B cell (primary cell): ENCODE results near the gene MED22. TPM values are rescaled to one million over a fixed set of nuclear protein-coding genes. Genes with fewer than 3 reads are reported as not detected.

Experiments
- ATAC-seq: fragments of 200-7000 bp; cut with Tn5 transposase; one replicate; pipeline ENCODE4 v1.10.0; 2021; ENCODE audit warnings: low read depth, mild to moderate bottlenecking, moderate number of reproducible peaks, moderate library complexity
- CTCF ChIA-PET: fragments of 350-600 bp; sonication (Branson Sonifier 250); formaldehyde crosslinking; loops from one replicate; lab custom pipeline; 2021; ENCODE audit warnings: antibody characterized with exemption, inconsistent platforms; lab: Charles Lee
- POLR2A ChIA-PET: fragments of 350-600 bp; sonication (Branson Sonifier 250); formaldehyde crosslinking; loops from one replicate; lab custom pipeline; 2021; ENCODE audit warnings: antibody characterized with exemption; lab: Charles Lee
- DNase-seq: peaks from one replicate; pipeline ENCODE4 v3.0.0; 2013
- H2AFZ ChIP-seq: 2 replicates; pipeline ENCODE4 v1.6.1; 2012; ENCODE audit warnings: mild to moderate bottlenecking, low read depth, low read length; ENCODE audit not compliant: insufficient read depth, poor library complexity, severe bottlenecking
- H3K27ac ChIP-seq, 2 donors: 1 replicate in 1 of 2; 2 replicates in 1 of 2; pipeline ENCODE4 v1.5.1; 2012 to 2013; ENCODE audit warnings: low read length in 2 of 2, mild to moderate bottlenecking in 2 of 2, moderate library complexity in 1 of 2
- H3K27me3 ChIP-seq, 4 experiments: fragments of 200-600 bp in 1 of 4; sonication (generic) in 1 of 4; replicated peaks in 1 of 4; 1 replicate in 2 of 4; 2 replicates in 2 of 4; pipeline versions ENCODE4 v1.6.1 to v1.7.0; 2013 to 2016; ENCODE audit warnings: low read length in 3 of 4, mild to moderate bottlenecking in 2 of 4, mixed read lengths in 1 of 4, moderate library complexity in 1 of 4; ENCODE audit not compliant: insufficient read depth in 4 of 4, control insufficient read depth in 3 of 4; ENCODE audit errors: control extremely low read depth in 1 of 4
- H3K36me3 ChIP-seq, 2 experiments: replicated peaks in 1 of 2; 1 replicate in 1 of 2; 2 replicates in 1 of 2; pipeline versions ENCODE4 v1.6.1 to v1.7.1; 2013; ENCODE audit warnings: low read length in 1 of 2; ENCODE audit not compliant: insufficient read depth in 2 of 2, control insufficient read depth in 1 of 2; ENCODE audit errors: control extremely low read depth in 1 of 2, extremely low read depth in 1 of 2
- H3K4me1 ChIP-seq, 2 donors: fragments of 200-600 bp in 1 of 2; sonication (generic) in 1 of 2; 1 replicate in 1 of 2; 2 replicates in 1 of 2; pipeline versions ENCODE4 v1.5.1 to v1.6.1; 2013 to 2017; ENCODE audit warnings: low read length in 2 of 2; ENCODE audit not compliant: control insufficient read depth in 2 of 2, insufficient read depth in 2 of 2
- H3K4me2 ChIP-seq: replicated peaks from 2 replicates; pipeline ENCODE3; 2012; ENCODE audit warnings: mild to moderate bottlenecking, low read depth, low read length; ENCODE audit not compliant: poor library complexity, severe bottlenecking
- H3K4me3 ChIP-seq, 5 experiments: fragments of 200-600 bp in 1 of 5; sonication (generic) in 1 of 5; 1 replicate in 3 of 5; 2 replicates in 2 of 5; pipeline versions ENCODE4 v1.5.1 to v1.7.0; 2011 to 2016; ENCODE audit warnings: low read length in 4 of 5, mild to moderate bottlenecking in 4 of 5, low read depth in 2 of 5, control low read depth in 1 of 5, moderate library complexity in 1 of 5; ENCODE audit not compliant: insufficient read depth in 1 of 5; ENCODE audit errors: control extremely low read depth in 1 of 5, extremely low read depth in 1 of 5
- H3K79me2 ChIP-seq: fragments of 200-600 bp; sonication (generic); one replicate; pipeline ENCODE4 v1.6.0; 2016; ENCODE audit warnings: low read length; ENCODE audit not compliant: control insufficient read depth, insufficient read depth
- H3K9ac ChIP-seq: fragments of 200-600 bp; sonication (generic); 2 replicates; pipeline ENCODE4 v1.6.1; 2017; ENCODE audit warnings: mild to moderate bottlenecking, low read length, moderate library complexity
- H3K9me3 ChIP-seq, 3 donors: one replicate each; pipeline versions ENCODE4 v1.6.1 to v1.7.1; 2013; ENCODE audit warnings: low read length in 2 of 3; ENCODE audit not compliant: control insufficient read depth in 2 of 3, insufficient read depth in 1 of 3; ENCODE audit errors: control extremely low read depth in 1 of 3
- H4K20me1 ChIP-seq: 2 replicates; pipeline ENCODE4 v1.6.0; 2012; ENCODE audit warnings: mild to moderate bottlenecking, low read length; ENCODE audit not compliant: insufficient read depth, control insufficient read depth, poor library complexity, severe bottlenecking
- H3K27ac Mint-ChIP-seq: one replicate; pipeline ENCODE4 v1.8.0; 2021; ENCODE audit warnings: mixed read lengths
- H3K27me3 Mint-ChIP-seq: one replicate; pipeline ENCODE4 v1.8.0; 2021; ENCODE audit warnings: mixed read lengths
- H3K4me1 Mint-ChIP-seq: one replicate; pipeline ENCODE4 v1.8.0; 2021; ENCODE audit warnings: mixed read lengths
- H3K4me3 Mint-ChIP-seq: one replicate; pipeline ENCODE4 v1.8.0; 2021; ENCODE audit warnings: mixed read lengths
- H3K9me3 Mint-ChIP-seq: one replicate; pipeline ENCODE4 v1.8.0; 2022; ENCODE audit warnings: mixed read lengths; ENCODE audit not compliant: insufficient read depth
- EZH2 ChIP-seq: IDR thresholded peaks from 2 replicates; pipeline ENCODE4 v1.6.1; 2012; ENCODE audit warnings: borderline replicate concordance, low read depth, mild to moderate bottlenecking, moderate library complexity, low read length; ENCODE audit not compliant: insufficient read depth, poor library complexity, severe bottlenecking
- WGBS: methylation state at CpG from one replicate; pipeline ENCODE4 v1.1.5; 2013; ENCODE audit warnings: missing lambda C conversion rate; ENCODE audit not compliant: insufficient coverage; 5-methylcytosine and 5-hydroxymethylcytosine counted together
- intact Hi-C: fragments of 100-400 bp; cut with micrococcal nuclease; formaldehyde crosslinking; loops from one replicate; pipeline ENCODE4 v1.10.0; 2022
- polyA plus RNA-seq: library from polyadenylated mRNA; depleted of rRNA; stranded (reverse); fragments of >200 nt; gene quantifications from 2 replicates; pipeline ENCODE4 v1.2.3, GENCODE V29; 2012
- total RNA-seq, 2 donors: library from RNA; stranded (reverse); fragments of 120-200 nt in 1 of 2; gene quantifications; 1 replicate in 1 of 2; 2 replicates in 1 of 2; pipeline versions ENCODE4 v1.2.3 to v1.2.4, GENCODE V29; 2013 to 2022
- TF ChIP-seq, protein P1 (sequence below): fragments of 200-600 bp; IDR thresholded peaks from one replicate; pipeline ENCODE4 v1.8.0; 2022; ENCODE audit warnings: antibody characterized with exemption, mild to moderate bottlenecking

The MED22 gene
- total and polyA plus RNA-seq, 2 donors (not counting 1 experiment from before 2014, with no cell fraction given), result 44.9 to 50.4 TPM

DNA sequence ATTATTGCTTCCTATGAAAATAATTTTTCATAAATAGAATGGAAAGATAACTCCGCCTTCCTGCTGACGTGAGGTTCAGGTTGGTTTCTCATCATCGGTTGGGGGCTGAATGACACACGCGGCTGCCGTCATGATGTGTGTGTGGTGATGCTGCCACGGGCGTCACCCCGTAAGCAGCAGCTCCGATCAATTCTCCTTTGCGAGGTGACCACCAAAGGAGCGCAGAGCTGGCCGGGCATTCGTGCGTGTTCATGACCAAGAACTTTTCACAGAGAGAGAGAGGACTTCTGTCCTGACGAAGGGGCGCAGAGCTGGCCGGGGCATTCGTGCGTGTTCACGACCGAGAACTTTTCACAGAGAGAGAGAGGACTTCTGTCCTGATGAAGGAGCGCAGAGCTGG is 42.2 kb downstream of the MED22 start:
- H3K9me3 ChIP-seq, result no peaks in the 10 kb centered on the region
- TF ChIP-seq, protein P1, sequence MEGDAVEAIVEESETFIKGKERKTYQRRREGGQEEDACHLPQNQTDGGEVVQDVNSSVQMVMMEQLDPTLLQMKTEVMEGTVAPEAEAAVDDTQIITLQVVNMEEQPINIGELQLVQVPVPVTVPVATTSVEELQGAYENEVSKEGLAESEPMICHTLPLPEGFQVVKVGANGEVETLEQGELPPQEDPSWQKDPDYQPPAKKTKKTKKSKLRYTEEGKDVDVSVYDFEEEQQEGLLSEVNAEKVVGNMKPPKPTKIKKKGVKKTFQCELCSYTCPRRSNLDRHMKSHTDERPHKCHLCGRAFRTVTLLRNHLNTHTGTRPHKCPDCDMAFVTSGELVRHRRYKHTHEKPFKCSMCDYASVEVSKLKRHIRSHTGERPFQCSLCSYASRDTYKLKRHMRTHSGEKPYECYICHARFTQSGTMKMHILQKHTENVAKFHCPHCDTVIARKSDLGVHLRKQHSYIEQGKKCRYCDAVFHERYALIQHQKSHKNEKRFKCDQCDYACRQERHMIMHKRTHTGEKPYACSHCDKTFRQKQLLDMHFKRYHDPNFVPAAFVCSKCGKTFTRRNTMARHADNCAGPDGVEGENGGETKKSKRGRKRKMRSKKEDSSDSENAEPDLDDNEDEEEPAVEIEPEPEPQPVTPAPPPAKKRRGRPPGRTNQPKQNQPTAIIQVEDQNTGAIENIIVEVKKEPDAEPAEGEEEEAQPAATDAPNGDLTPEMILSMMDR, result no peak
- TF ChIP-seq EZH2, result no peak
- DNase-seq (no peak), ATAC-seq (no peak)
- no peak overlapping the region for H3K4me3 Mint-ChIP-seq
- H3K27ac Mint-ChIP-seq, result no peak overlapping the region
- no peak overlapping the region for H2AFZ ChIP-seq
- H3K4me1 ChIP-seq, result no peaks in the 10 kb centered on the region
- H3K9me3 Mint-ChIP-seq, result no peaks in the 10 kb centered on the region
- H3K9ac ChIP-seq, result no peak overlapping the region
- intact Hi-C loops, result no loop called here
- POLR2A ChIA-PET, result no interaction called here
- no peaks in the 10 kb centered on the region for H3K27me3 ChIP-seq
- 90% methylated on average over 20 of the region's 23 CpGs for WGBS
- no peaks in the 10 kb centered on the region for H4K20me1 ChIP-seq
- H3K4me2 ChIP-seq, result no peak overlapping the region
- peaks cover 22% of the 10 kb centered on the region for H3K27me3 Mint-ChIP-seq
- CTCF ChIA-PET, result interaction anchor here (0.8 kb wide), 1 partner anchor 20 kb away, joined by 3 read pairs; no protein-coding TSS in a partner anchor
- no peak overlapping the region for H3K4me3 ChIP-seq
- H3K36me3 ChIP-seq, result no peaks in the 10 kb centered on the region
- H3K4me1 Mint-ChIP-seq, result no peaks in the 10 kb centered on the region
- no peaks in the 10 kb centered on the region for H3K79me2 ChIP-seq
- no peak overlapping the region for H3K27ac ChIP-seq

DNA sequence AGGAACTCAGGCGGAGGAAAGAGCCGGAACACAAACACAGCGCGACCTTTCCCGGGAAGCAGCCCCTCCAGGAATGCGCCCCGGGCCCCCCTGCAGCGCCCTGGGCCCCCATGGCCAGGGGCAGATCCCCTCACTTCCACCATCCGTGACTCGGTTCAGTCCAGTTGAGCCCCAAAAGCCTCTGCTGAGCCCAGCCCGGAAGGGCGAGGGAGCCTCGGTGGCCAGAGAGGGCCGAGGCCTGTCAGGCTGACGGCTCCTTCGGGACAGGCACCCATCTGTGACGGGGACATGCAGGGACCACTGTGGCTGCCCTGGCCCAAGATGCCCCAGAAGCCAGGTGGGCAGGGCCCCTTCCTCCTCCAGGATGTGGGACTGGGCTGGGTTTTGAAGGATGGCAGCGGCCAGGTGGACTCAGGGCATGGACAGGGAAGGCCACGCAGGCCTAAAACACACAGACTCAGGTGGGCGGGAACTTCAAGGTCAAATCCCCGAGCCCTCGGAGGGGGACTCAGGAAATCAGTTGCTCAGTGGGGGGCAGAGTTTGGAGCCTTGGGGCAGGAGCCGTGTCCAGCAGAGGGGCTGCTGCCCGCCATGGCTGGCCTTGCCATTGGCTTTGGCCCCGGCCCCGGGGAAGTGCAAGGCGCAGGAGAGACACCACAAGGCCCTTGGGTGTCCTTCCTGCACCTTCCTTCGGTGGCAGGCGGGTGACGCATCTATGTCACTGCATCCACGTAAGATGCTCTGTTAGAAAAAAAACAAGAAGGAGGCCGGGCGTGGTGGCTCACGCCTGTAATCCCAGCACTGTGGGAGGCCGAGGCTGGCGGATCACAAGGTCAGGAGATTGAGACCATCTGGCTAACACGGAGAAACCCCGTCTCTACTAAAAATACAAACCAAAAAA is 43.2 kb downstream of the MED22 start:
- Histone ChIP-seq H3K79me2 (no peaks in the 10 kb centered on the region), H3K4me1 (no peaks in the 10 kb centered on the region), H2AFZ (no peak overlapping the region), H3K4me2 (no peak overlapping the region), H3K9ac (no peak overlapping the region), H3K36me3 (no peaks in the 10 kb centered on the region), H4K20me1 (no peaks in the 10 kb centered on the region), H3K4me3 (no peak overlapping the region), H3K27me3 (no peaks in the 10 kb centered on the region), H3K27ac (no peak overlapping the region), H3K9me3 (no peaks in the 10 kb centered on the region)
- no peak overlapping the region for H3K27ac Mint-ChIP-seq
- H3K4me3 Mint-ChIP-seq, result no peak overlapping the region
- peaks cover 20% of the 10 kb centered on the region for H3K27me3 Mint-ChIP-seq
- POLR2A ChIA-PET, result no interaction called here
- ATAC-seq (no peak), DNase-seq (no peak)
- intact Hi-C loops, result no loop called here
- H3K4me1 Mint-ChIP-seq, result no peaks in the 10 kb centered on the region
- TF ChIP-seq EZH2, result no peak
- TF ChIP-seq, protein P1, result no peak
- CTCF ChIA-PET, result no interaction called here
- H3K9me3 Mint-ChIP-seq, result no peaks in the 10 kb centered on the region
- WGBS, result 93% methylated on average over 34 of the region's 38 CpGs
